ENCODE data around the gene TRAF1.

GRCh38 chr9:120902569-120903535 is 23.7 kb downstream of the TRAF1 start:
- TF ChIP-seq CTBP1 (IDR thresholded peaks at IDR 0.05; ENCODE audit: borderline replicate concordance) (no peak), ZNF384 (IDR thresholded peaks at IDR 0.05) (no peak), L3MBTL2 (conservative IDR thresholded peaks at IDR 0.05) (no peak), TARDBP (IDR thresholded peaks at IDR 0.05) (no peak), ELF4 (IDR thresholded peaks at IDR 0.05) (no peak), NFRKB (IDR thresholded peaks at IDR 0.05) (no peak), FOXK2 (IDR thresholded peaks at IDR 0.05) (no peak), HDGF (IDR thresholded peaks at IDR 0.05; ENCODE audit: borderline replicate concordance) (no peak), FOXA1 (IDR thresholded peaks at IDR 0.05) (no peak), SUZ12 (IDR thresholded peaks at IDR 0.05) (no peak), FOXM1 (IDR thresholded peaks at IDR 0.05; ENCODE audit: borderline replicate concordance) (no peak)
